Activated naive CD4-positive, alpha-beta T cell (primary cell): ENCODE data around the gene NPHS2.

Experiments used
- DNase-seq, 4 experiments: peaks; one replicate each; lab custom pipeline; 2025; lab: John Stamatoyannopoulos, UW

The NPHS2 gene

GRCh38 chr1:179575497-179576314 lies at the start of gene NPHS2:
NPHS2 (minus strand) TSS chr1:179575948; CDS start chr1:179575864, 84 bp downstream.
- DNase-seq = no peak

GRCh38 chr1:179612361-179612760 lies 36.6 kb upstream of the NPHS2 start:
- no peak for DNase-seq

GRCh38 chr1:179601093-179601492 lies 25.3 kb upstream of the NPHS2 start:
- DNase-seq = no peak

- no peak for DNase-seq
Measured at GRCh38 chr1:179599623-179600249, 24.0 kb upstream of the NPHS2 start.

- no peak for DNase-seq
Measured at GRCh38 chr1:179598631-179599030, 22.9 kb upstream of the NPHS2 start.

- no peak for DNase-seq
Measured at GRCh38 chr1:179591592-179592580, 16.1 kb upstream of the NPHS2 start, which contains the start of gene TDRD5. TDRD5 (plus strand) TSS chr1:179591832; CDS start chr1:179592616, 784 bp downstream.

GRCh38 chr1:179591253-179591591 lies 15.5 kb upstream of the NPHS2 start:
- DNase-seq = no peak

GRCh38 chr1:179590671-179591070 lies 14.9 kb upstream of the NPHS2 start:
- no peak for DNase-seq

GRCh38 chr1:179589509-179589908 lies 13.8 kb upstream of the NPHS2 start:
- no peak for DNase-seq

GRCh38 chr1:179588425-179589024 lies 12.8 kb upstream of the NPHS2 start:
- no peak for DNase-seq

GRCh38 chr1:179587336-179587735 lies 11.6 kb upstream of the NPHS2 start:
- DNase-seq = no peak

GRCh38 chr1:179586107-179586823 lies 10.5 kb upstream of the NPHS2 start:
- DNase-seq = no peak

- DNase-seq = no peak
Measured at GRCh38 chr1:179583771-179584320, 8.1 kb upstream of the NPHS2 start.

- no peak for DNase-seq
Measured at GRCh38 chr1:179576509-179576908, 761 bp upstream of the NPHS2 start.

GRCh38 chr1:179558078-179558477 lies 17.7 kb downstream of the NPHS2 start:
- no peak for DNase-seq

- no peak for DNase-seq
Measured at GRCh38 chr1:179554427-179554826, 21.3 kb downstream of the NPHS2 start.

- DNase-seq = no peak
Measured at GRCh38 chr1:179550746-179551682, 24.7 kb downstream of the NPHS2 start.

- no peak for DNase-seq
Measured at GRCh38 chr1:179549368-179549700, 26.4 kb downstream of the NPHS2 start.

- no peak for DNase-seq
Measured at GRCh38 chr1:179548666-179549367, 26.9 kb downstream of the NPHS2 start.
